ENCODE results near the gene EMC1.
"Not testable (repeated sequence)": the region's sequence is repeated elsewhere in the genome, so short reads cannot be mapped to it uniquely, and the experiment has no call there.

The EMC1 gene

DNA sequence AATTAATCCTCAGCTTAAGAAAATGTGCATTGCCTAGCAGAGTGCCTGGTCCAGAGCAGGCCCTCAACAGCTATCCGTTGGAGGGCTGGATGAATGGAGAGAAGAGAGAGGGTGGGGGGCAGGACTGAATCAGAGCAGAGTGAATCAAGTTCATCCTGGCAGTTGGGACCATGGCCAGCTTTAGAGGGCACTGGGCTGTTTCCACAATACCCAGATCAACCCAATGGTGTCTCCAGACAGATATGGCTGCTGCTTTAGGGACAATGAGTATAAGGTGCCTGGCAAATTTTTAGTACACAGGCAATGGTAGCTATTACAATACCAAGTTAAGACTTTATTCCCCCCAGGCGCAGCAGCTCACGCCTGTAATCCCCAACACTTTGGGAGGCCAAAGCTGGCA is 17.1 kb downstream of the EMC1 start:
- Histone ChIP-seq H3K4me3 (ENCODE audit: low read length) (no peak overlapping the region), H3K36me3 (ENCODE audit: control insufficient read depth, insufficient read depth, low read length) (peaks cover 41% of the 10 kb centered on the region), H3K27ac (ENCODE audit: low read length) (no peak overlapping the region), H3K9me3 (ENCODE audit: control insufficient read depth, insufficient read depth, low read length) (no peaks in the 10 kb centered on the region), H3K27me3 (ENCODE audit: control insufficient read depth, insufficient read depth, low read length) (no peaks in the 10 kb centered on the region), H3K4me1 (ENCODE audit: control insufficient read depth, insufficient read depth, low read length) (no peaks in the 10 kb centered on the region)
- no CpG with 5 or more reads among the region's 3 CpGs for WGBS (ENCODE audit: insufficient coverage, insufficient read length)
- DNase-seq (ENCODE audit: low read depth, low spot score), result no peak

DNA sequence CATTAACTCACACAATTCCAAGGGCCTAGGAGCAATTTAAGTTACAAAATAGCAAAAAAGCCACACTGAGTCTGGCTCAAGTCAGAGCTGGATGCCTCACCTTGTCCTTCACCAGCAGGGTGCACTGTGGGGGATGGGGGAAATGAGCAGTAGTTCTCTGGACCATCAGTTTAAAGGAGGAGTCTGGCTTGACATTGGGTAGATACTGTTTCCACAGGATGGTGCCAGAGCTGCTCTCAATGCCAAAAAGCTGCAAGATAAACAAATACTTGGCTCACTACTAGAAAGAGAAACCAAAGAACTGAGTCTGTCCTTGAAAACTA is 18.8 kb downstream of the EMC1 start:
- Histone ChIP-seq H3K27ac (ENCODE audit: low read length) (no peak overlapping the region), H3K4me1 (ENCODE audit: control insufficient read depth, insufficient read depth, low read length) (no peaks in the 10 kb centered on the region), H3K9me3 (ENCODE audit: control insufficient read depth, insufficient read depth, low read length) (no peaks in the 10 kb centered on the region), H3K4me3 (ENCODE audit: low read length) (no peak overlapping the region), H3K27me3 (ENCODE audit: control insufficient read depth, insufficient read depth, low read length) (no peaks in the 10 kb centered on the region), H3K36me3 (ENCODE audit: control insufficient read depth, insufficient read depth, low read length) (peaks cover 28% of the 10 kb centered on the region)
- no peak for DNase-seq (ENCODE audit: low read depth, low spot score)

DNA sequence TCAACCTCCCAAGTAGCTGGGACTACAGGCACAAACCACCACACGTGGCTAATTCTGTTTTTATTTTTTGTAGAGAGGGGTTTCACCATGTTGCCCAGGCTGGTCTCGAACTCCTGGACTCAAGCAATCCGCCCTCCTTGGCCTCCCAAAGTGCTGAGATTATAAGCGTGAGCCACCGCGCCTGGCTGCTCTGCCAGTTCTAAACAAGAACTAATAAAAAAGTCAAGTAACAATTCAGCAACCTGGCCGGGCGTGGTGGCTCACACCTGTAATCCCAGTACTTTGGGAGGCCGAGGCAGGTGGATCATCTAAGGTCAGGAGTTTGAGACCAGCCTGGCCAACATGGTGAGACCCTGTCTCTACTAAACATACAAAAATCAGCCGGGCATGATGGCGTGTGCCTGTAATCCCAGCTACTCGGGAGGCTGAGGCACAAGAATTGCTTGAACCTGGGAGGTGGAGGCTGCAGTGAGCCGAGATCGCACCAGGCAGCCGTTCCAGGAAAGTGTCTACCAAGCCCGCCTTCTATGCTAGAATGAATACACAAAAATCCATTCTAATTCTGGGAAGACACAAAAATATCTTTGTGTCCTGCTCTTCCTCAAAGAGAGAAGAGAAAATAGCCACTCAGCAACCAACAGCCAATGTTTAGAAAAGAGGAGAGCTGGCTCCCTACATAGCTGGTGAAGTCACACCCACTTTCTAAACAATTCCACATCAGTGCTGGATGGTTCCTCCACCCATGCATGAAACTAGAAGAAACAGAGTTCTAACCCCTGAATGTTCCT is 19.4 kb downstream of the EMC1 start:
- H3K36me3 ChIP-seq (ENCODE audit: control insufficient read depth, insufficient read depth, low read length), result peaks cover 26% of the 10 kb centered on the region
- not testable (repeated sequence) for H3K9me3 ChIP-seq (ENCODE audit: control insufficient read depth, insufficient read depth, low read length); H3K27ac ChIP-seq (ENCODE audit: low read length)

DNA sequence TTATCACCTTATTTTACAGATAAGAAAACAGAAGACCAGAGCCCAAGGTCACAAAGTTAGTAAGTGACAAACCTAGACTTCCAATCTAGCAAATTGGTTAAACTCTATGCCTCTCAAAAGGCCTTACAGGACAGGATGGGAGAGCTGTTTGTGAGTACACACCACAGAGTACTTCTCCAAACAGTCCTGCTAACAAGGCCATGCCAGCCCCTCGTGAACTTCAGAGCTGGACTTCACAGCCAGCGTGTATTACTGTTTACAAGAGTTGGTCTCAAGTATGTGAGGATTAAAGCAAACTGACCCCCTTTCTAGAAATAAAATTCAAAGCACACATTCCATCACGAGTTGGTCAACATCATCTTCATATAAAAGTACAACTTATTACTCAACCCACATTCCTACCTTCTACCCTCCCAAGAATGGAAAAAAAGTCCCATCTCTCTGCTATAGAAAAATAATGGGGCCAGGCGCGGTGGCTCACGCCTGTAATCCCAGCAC is 21.4 kb downstream of the EMC1 start:
- 100% methylated on average over 1 of the region's 6 CpGs for WGBS (ENCODE audit: insufficient coverage, insufficient read length)
- Histone ChIP-seq H3K9me3 (ENCODE audit: control insufficient read depth, insufficient read depth, low read length) (no peaks in the 10 kb centered on the region), H3K36me3 (ENCODE audit: control insufficient read depth, insufficient read depth, low read length) (peaks cover 27% of the 10 kb centered on the region), H3K27ac (ENCODE audit: low read length) (no peak overlapping the region), H3K27me3 (ENCODE audit: control insufficient read depth, insufficient read depth, low read length) (no peaks in the 10 kb centered on the region), H3K4me1 (ENCODE audit: control insufficient read depth, insufficient read depth, low read length) (no peaks in the 10 kb centered on the region), H3K4me3 (ENCODE audit: low read length) (no peak overlapping the region)
- DNase-seq (ENCODE audit: low read depth, low spot score), result no peak

More for the DNA sequence above, 19.4 kb downstream of the EMC1 start:
- H3K27me3 ChIP-seq (ENCODE audit: control insufficient read depth, insufficient read depth, low read length); DNase-seq (ENCODE audit: low read depth, low spot score); H3K4me1 ChIP-seq (ENCODE audit: control insufficient read depth, insufficient read depth, low read length); H3K4me3 ChIP-seq (ENCODE audit: low read length): not testable (repeated sequence)
- WGBS (ENCODE audit: insufficient coverage, insufficient read length), result no CpG with 5 or more reads among the region's 16 CpGs

DNA sequence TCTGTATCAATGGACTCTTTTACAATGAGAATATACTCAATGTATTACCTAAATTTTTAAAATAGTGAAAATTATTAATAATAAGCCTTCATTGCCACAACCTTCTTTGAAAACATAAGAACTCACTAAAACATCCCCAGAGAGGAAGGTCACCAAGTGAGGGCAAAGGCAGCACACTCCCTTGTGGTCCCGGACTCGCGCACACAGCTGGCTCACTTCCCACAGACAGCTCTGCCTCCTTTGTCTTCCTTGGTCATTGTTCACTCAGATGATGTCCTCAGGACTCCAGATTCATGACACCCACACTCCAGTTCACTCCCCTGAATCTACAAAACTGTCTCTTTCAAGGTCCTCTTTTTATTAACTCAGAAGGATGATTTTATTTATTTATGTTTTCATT is 22.1 kb downstream of the EMC1 start:
- Histone ChIP-seq H3K27me3 (ENCODE audit: control insufficient read depth, insufficient read depth, low read length) (no peaks in the 10 kb centered on the region), H3K36me3 (ENCODE audit: control insufficient read depth, insufficient read depth, low read length) (peaks cover 30% of the 10 kb centered on the region), H3K4me3 (ENCODE audit: low read length) (no peak overlapping the region), H3K27ac (ENCODE audit: low read length) (no peak overlapping the region), H3K9me3 (ENCODE audit: control insufficient read depth, insufficient read depth, low read length) (no peaks in the 10 kb centered on the region), H3K4me1 (ENCODE audit: control insufficient read depth, insufficient read depth, low read length) (no peaks in the 10 kb centered on the region)
- no CpG with 5 or more reads among the region's 3 CpGs for WGBS (ENCODE audit: insufficient coverage, insufficient read length)
- DNase-seq (ENCODE audit: low read depth, low spot score), result no peak

DNA sequence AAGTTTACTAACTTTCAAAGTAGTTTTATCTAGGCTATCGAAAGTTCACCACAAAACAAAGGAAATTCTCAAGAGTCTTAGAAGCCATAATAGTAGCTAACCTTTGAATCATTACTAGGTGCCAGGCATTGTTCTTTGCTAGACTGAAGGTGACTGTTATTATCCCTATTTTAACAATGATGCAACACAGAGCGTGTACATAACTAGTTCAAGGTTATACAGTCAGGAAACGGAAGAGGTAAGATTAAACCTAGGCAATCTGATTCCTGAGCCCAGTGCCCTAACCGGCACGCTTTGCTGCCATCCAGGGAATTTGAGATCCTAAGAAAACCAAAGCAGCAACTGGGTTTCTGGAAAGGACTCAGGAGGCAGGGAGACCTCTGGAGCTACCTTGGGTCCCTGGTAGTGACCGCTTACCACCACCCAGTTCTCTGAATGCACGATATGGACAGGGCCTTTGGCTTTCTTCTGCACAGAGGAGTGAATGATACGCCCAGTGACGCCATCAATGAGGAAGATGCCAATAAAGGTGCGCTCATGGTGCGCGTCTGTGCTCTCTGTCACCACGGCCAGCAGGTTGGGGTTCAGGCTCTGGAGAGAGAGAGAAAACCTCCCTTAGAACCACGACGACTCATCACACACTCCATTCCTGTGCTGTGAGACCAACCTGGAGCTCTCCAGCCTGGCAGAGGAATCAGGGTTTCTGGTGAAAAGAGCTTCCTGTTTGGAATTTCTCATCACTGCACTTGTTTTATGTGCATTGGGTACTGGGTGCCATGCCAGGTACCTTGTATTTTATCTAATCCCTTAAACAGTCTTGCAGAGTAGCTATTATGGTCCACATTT is 28.1 kb downstream of the EMC1 start:
- Histone ChIP-seq H3K27me3 (ENCODE audit: control insufficient read depth, insufficient read depth, low read length) (no peaks in the 10 kb centered on the region), H3K36me3 (ENCODE audit: control insufficient read depth, insufficient read depth, low read length) (peaks cover 29% of the 10 kb centered on the region), H3K27ac (ENCODE audit: low read length) (no peak overlapping the region), H3K9me3 (ENCODE audit: control insufficient read depth, insufficient read depth, low read length) (no peaks in the 10 kb centered on the region), H3K4me3 (ENCODE audit: low read length) (no peak overlapping the region), H3K4me1 (ENCODE audit: control insufficient read depth, insufficient read depth, low read length) (no peaks in the 10 kb centered on the region)
- WGBS (ENCODE audit: insufficient coverage, insufficient read length), result no CpG with 5 or more reads among the region's 15 CpGs
- DNase-seq (ENCODE audit: low read depth, low spot score), result no peak

DNA sequence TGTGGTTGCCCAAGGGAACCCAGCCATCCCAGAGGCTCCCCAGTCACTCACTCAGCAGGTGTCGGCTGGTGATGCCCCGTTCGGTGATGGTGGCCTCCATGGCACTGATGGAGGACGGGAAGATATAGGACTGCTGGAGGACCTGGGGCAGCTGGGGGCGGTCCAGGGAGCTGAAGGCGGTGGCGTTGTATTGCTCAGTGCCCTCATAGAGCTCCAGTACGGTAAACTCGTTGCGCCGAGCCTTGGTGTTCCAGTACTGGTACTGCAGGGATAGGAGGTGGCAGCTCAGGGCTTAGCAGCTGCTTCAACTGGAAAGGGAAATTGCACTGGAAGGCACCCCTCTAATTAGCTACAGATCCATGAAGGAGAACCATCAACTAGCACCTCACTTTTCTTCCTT is 28.8 kb downstream of the EMC1 start:
- Histone ChIP-seq H3K27me3 (ENCODE audit: control insufficient read depth, insufficient read depth, low read length) (no peaks in the 10 kb centered on the region), H3K4me1 (ENCODE audit: control insufficient read depth, insufficient read depth, low read length) (no peaks in the 10 kb centered on the region), H3K9me3 (ENCODE audit: control insufficient read depth, insufficient read depth, low read length) (no peaks in the 10 kb centered on the region), H3K4me3 (ENCODE audit: low read length) (no peak overlapping the region), H3K27ac (ENCODE audit: low read length) (no peak overlapping the region), H3K36me3 (ENCODE audit: control insufficient read depth, insufficient read depth, low read length) (peaks cover 29% of the 10 kb centered on the region)
- no peak for DNase-seq (ENCODE audit: low read depth, low spot score)
- WGBS (ENCODE audit: insufficient coverage, insufficient read length), result no CpG with 5 or more reads among the region's 11 CpGs

DNA sequence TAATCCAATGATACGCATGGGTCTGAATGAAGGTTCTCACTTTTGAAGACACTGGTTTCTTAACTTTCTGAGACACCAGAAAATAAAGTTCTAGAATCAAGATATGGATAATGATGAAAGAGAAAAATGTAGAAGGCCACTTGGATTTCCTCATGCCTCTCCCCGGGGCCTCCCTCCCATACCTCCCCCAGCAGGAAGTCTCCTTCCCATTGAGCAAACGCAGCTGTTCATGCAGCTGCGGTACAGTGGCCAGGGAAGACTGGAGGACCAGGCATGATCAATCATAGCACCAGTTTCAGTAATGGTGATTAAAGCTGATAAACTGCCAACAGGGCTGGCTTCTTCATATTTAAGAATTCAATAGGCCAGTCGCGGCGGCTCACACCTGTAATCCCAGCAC is 30.3 kb downstream of the EMC1 start:
- Histone ChIP-seq H3K4me1 (ENCODE audit: control insufficient read depth, insufficient read depth, low read length) (no peaks in the 10 kb centered on the region), H3K4me3 (ENCODE audit: low read length) (no peak overlapping the region), H3K9me3 (ENCODE audit: control insufficient read depth, insufficient read depth, low read length) (no peaks in the 10 kb centered on the region), H3K27me3 (ENCODE audit: control insufficient read depth, insufficient read depth, low read length) (no peaks in the 10 kb centered on the region), H3K36me3 (ENCODE audit: control insufficient read depth, insufficient read depth, low read length) (peaks cover 29% of the 10 kb centered on the region), H3K27ac (ENCODE audit: low read length) (no peak overlapping the region)
- WGBS (ENCODE audit: insufficient coverage, insufficient read length), result no CpG with 5 or more reads among the region's 7 CpGs
- no peak for DNase-seq (ENCODE audit: low read depth, low spot score)

DNA sequence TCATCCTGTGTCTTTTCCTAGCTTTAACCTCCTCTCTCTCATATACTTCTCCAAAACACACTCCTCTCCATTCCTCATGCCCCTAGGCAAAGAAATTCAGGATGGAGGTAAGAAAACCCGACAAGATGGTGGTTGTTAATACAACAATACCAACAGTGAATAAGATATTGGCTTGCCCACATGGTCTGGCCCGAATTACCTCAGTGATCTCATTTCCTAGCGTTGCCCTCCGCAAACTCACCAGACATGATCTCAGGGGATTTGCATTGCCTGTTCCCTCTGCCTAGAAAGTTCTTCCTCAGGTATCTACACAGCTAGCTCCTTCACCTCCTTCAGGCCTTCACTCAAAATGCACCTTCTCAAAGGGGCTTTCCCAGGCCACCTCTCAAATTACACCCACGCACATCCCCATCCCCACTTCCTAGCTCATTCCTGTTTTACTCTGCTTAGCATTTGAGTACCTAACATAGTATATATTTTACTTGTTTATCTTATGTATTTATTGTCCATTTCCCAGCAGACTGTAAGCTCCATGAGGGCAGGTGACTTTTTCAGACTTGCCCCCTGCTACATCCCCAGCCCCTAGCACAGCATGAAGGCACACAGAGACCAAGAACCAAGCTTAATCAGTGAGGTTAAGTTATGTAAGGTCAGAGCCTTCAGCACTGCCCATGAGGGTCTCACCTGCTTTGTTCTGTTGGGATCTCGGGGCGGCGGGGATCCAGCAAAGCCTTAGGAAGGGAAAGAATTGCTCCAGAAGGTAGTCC is 31.1 kb downstream of the EMC1 start:
- WGBS (ENCODE audit: insufficient coverage, insufficient read length), result no CpG with 5 or more reads among the region's 8 CpGs
- DNase-seq (ENCODE audit: low read depth, low spot score), result no peak

DNA sequence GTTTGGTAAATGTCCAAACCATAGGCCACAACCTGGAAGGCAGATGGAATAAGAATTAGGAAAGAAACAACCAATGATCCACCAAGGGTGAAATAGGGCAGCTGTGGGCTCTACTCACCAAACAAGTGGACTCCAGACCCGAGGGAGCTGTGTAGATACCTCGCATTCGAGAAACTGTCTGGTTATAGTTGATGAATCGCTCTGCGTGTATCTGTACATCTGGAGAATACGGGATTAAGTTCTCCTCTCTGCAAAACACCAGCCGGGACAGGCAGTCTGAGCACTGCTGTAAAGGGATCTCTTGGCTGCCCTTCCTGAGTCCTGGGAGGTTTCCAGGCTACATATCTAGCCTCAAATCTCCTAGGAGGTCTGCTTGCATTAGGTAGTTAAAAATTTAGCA is 31.9 kb downstream of the EMC1 start:
- no peak overlapping the region for H3K4me3 ChIP-seq (ENCODE audit: low read length)
- no peaks in the 10 kb centered on the region for H3K27me3 ChIP-seq (ENCODE audit: control insufficient read depth, insufficient read depth, low read length)
- peaks cover 24% of the 10 kb centered on the region for H3K36me3 ChIP-seq (ENCODE audit: control insufficient read depth, insufficient read depth, low read length)
- H3K4me1 ChIP-seq (ENCODE audit: control insufficient read depth, insufficient read depth, low read length), result no peaks in the 10 kb centered on the region
- WGBS (ENCODE audit: insufficient coverage, insufficient read length), result no CpG with 5 or more reads among the region's 7 CpGs
- H3K9me3 ChIP-seq (ENCODE audit: control insufficient read depth, insufficient read depth, low read length), result no peaks in the 10 kb centered on the region
- DNase-seq (ENCODE audit: low read depth, low spot score), result no peak
- no peak overlapping the region for H3K27ac ChIP-seq (ENCODE audit: low read length)

More for the DNA sequence above, 31.1 kb downstream of the EMC1 start:
- no peak overlapping the region for H3K4me3 ChIP-seq (ENCODE audit: low read length)
- no peaks in the 10 kb centered on the region for H3K4me1 ChIP-seq (ENCODE audit: control insufficient read depth, insufficient read depth, low read length)
- no peaks in the 10 kb centered on the region for H3K9me3 ChIP-seq (ENCODE audit: control insufficient read depth, insufficient read depth, low read length)
- H3K27me3 ChIP-seq (ENCODE audit: control insufficient read depth, insufficient read depth, low read length), result no peaks in the 10 kb centered on the region
- H3K27ac ChIP-seq (ENCODE audit: low read length), result no peak overlapping the region
- H3K36me3 ChIP-seq (ENCODE audit: control insufficient read depth, insufficient read depth, low read length), result peaks cover 26% of the 10 kb centered on the region
